ENCODE data around the gene CHI3L1. TPM values are rescaled to one million over a fixed set of nuclear protein-coding genes. Genes with fewer than 3 reads are reported as not detected.

CHI3L1 gene
- total RNA-seq, 1 experiment from 2014 or later: not detected

- no peak overlapping the region for H3K56ac ChIP-seq (ENCODE audit: insufficient read length, low read depth, low read length)
- no peak overlapping the region for H4K5ac ChIP-seq (ENCODE audit: insufficient read length, low read depth, low read length)
- H4K8ac ChIP-seq (replicated peaks; ENCODE audit: insufficient read length, low read depth, low read length): no peak overlapping the region
- no peaks in the 10 kb centered on the region for H4K20me1 ChIP-seq (ENCODE audit: control insufficient read depth, insufficient read depth, insufficient read length)
- no peaks in the 10 kb centered on the region for H3K79me1 ChIP-seq (ENCODE audit: insufficient read depth, low read depth, low read length, poor library complexity, severe bottlenecking)
- no peak overlapping the region for H3K27ac Mint-ChIP-seq
- H3K79me2 ChIP-seq (ENCODE audit: insufficient read depth, low read length): no peaks in the 10 kb centered on the region
- H3K18ac ChIP-seq (ENCODE audit: insufficient read length, low read depth, low read length): no peak overlapping the region
- peaks cover 0 to 9% of the 10 kb centered on the region in 2 experiments; a peak in 3 of 5 replicates for H3K9me3 Mint-ChIP-seq
- no peak overlapping the region for H3T11ph ChIP-seq (ENCODE audit: low read length)
- no peak overlapping the region for H3K14ac ChIP-seq (ENCODE audit: insufficient read depth, low read length)
- DNase-seq: no peak
- no peak overlapping the region for H2BK120ac ChIP-seq (ENCODE audit: low read depth, low read length, poor library complexity, severe bottlenecking)
- H3K4ac ChIP-seq (ENCODE audit: low read depth, low read length): no peak overlapping the region
- H3K27me3 ChIP-seq (ENCODE audit: insufficient read depth, low read length): no peaks in the 10 kb centered on the region
- no peaks in the 10 kb centered on the region for H3K9me3 ChIP-seq (ENCODE audit: control insufficient read depth, low read depth, low read length)
- H3K23ac ChIP-seq (ENCODE audit: insufficient read length, low read depth, low read length): no peak overlapping the region
- H2BK15ac ChIP-seq (ENCODE audit: low read depth, low read length): no peak overlapping the region
- no peak overlapping the region for H4K91ac ChIP-seq (ENCODE audit: insufficient read length, low read depth, low read length)
- no peak overlapping the region for H3K9ac ChIP-seq (ENCODE audit: extremely low read depth, insufficient read length, low read length)
- H3K27me3 Mint-ChIP-seq (ENCODE audit: low read depth): peaks cover 2% of the 10 kb centered on the region; the same call in 1 of the 2 replicates
- H3K36me3 Mint-ChIP-seq (ENCODE audit: insufficient read depth in 1 of 3, low read depth in 3 of 3): peaks cover 0 to 6% (median 3%) of the 10 kb centered on the region in 3 experiments; a peak in 3 of 7 replicates
- no peaks in the 10 kb centered on the region for H3K23me2 ChIP-seq (ENCODE audit: insufficient read length, low read depth, low read length, poor library complexity, severe bottlenecking)
- H2BK12ac ChIP-seq (ENCODE audit: insufficient read length, low read depth, low read length): no peak overlapping the region
- H3K4me1 ChIP-seq (ENCODE audit: insufficient read depth, low read length): peaks cover 12% of the 10 kb centered on the region
- no peak overlapping the region for H2AK5ac ChIP-seq (ENCODE audit: insufficient read length, low read length)
- WGBS (ENCODE audit: extremely low coverage, insufficient read length, low lambda C conversion rate): no CpG with 5 or more reads among the region's 1 CpG
- no peak overlapping the region for H2AFZ ChIP-seq (ENCODE audit: low read length)
- H2BK5ac ChIP-seq (ENCODE audit: insufficient read length, low read length): no peak overlapping the region
- no peak overlapping the region for H3K27ac ChIP-seq (ENCODE audit: insufficient read length, low read depth, low read length)
- no peak overlapping the region for H2BK20ac ChIP-seq (ENCODE audit: low read depth, low read length, poor library complexity, severe bottlenecking)
- peaks cover 43 to 57% of the 10 kb centered on the region in 2 experiments for H3K4me1 Mint-ChIP-seq
- TF ChIP-seq, protein P1, sequence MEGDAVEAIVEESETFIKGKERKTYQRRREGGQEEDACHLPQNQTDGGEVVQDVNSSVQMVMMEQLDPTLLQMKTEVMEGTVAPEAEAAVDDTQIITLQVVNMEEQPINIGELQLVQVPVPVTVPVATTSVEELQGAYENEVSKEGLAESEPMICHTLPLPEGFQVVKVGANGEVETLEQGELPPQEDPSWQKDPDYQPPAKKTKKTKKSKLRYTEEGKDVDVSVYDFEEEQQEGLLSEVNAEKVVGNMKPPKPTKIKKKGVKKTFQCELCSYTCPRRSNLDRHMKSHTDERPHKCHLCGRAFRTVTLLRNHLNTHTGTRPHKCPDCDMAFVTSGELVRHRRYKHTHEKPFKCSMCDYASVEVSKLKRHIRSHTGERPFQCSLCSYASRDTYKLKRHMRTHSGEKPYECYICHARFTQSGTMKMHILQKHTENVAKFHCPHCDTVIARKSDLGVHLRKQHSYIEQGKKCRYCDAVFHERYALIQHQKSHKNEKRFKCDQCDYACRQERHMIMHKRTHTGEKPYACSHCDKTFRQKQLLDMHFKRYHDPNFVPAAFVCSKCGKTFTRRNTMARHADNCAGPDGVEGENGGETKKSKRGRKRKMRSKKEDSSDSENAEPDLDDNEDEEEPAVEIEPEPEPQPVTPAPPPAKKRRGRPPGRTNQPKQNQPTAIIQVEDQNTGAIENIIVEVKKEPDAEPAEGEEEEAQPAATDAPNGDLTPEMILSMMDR (conservative IDR thresholded peaks at IDR 0.05): no peak
- H3K4me2 ChIP-seq (ENCODE audit: insufficient read depth, insufficient read length, low read length): no peak overlapping the region
- no peak overlapping the region for H3K4me3 Mint-ChIP-seq
Observed at GRCh38 chr1:203156280-203156679, 30.2 kb downstream of the CHI3L1 start.
